HUES6 (cell line): ENCODE data around the gene NPRL2.

ENCODE experiments used
- H3K27ac ChIP-seq: 2 replicates; pipeline ENCODE4 v1.7.0; 2013; ENCODE audit warnings: low read depth, mild to moderate bottlenecking, low read length, inconsistent platforms
- H3K27me3 ChIP-seq: 2 replicates; pipeline ENCODE4 v1.6.1; 2013; ENCODE audit warnings: low read length; ENCODE audit not compliant: control insufficient read depth, insufficient read depth
- H3K36me3 ChIP-seq: 2 replicates; pipeline ENCODE4 v1.6.1; 2013; ENCODE audit warnings: low read length; ENCODE audit not compliant: control insufficient read depth, insufficient read depth
- H3K4me1 ChIP-seq: 2 replicates; pipeline ENCODE4 v1.6.1; 2013; ENCODE audit warnings: low read length; ENCODE audit not compliant: control insufficient read depth, insufficient read depth
- H3K4me3 ChIP-seq: 2 replicates; pipeline ENCODE4 v1.5.1; 2013; ENCODE audit warnings: low read depth, low read length
- H3K9ac ChIP-seq: one replicate; pipeline ENCODE4 v1.6.1; 2013; ENCODE audit warnings: mild to moderate bottlenecking, low read length
- H3K9me3 ChIP-seq: 2 replicates; pipeline ENCODE4 v1.6.1; 2013; ENCODE audit warnings: low read depth, low read length; ENCODE audit not compliant: control insufficient read depth, insufficient read depth

The NPRL2 gene

DNA sequence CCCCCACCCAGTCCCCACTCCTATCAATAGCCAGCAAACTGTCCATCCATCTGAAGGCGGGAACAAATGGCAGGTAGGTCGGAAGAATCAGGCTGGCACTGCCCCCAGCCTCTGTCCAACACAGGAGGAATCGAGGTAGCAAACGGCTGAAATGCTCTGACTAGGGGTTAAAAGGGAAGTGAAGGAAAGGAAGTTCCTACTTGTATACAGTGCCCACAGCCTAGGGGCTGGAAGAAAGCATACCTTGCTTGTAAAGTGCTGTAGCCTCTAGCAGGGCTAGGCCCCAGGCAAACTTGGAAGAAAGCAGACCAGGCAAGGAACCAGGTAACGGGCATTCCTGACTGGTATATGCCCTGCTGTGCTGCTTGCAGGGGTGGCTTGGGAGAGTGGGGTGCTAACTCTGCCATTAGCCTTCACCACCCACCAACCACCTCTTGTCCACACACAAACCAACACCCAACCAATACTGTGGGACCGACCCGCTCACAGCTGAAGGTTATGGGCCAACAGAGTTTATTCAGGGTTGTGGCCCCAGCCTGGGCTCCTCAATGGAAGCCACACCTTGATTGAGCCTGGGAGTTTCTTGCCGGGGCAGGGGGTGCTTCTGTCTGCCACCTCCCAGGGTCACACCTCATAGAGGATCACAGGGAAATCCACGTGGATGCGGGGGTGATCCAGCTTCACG lies 24.9 kb downstream of the NPRL2 start:
- H3K9ac ChIP-seq, result no peak overlapping the region
- peaks cover 26% of the 10 kb centered on the region for H3K36me3 ChIP-seq
- no peaks in the 10 kb centered on the region for H3K27me3 ChIP-seq
- peaks cover 20% of the 10 kb centered on the region for H3K4me1 ChIP-seq
- no peak overlapping the region for H3K4me3 ChIP-seq
- H3K9me3 ChIP-seq, result no peaks in the 10 kb centered on the region
- no peak overlapping the region for H3K27ac ChIP-seq

DNA sequence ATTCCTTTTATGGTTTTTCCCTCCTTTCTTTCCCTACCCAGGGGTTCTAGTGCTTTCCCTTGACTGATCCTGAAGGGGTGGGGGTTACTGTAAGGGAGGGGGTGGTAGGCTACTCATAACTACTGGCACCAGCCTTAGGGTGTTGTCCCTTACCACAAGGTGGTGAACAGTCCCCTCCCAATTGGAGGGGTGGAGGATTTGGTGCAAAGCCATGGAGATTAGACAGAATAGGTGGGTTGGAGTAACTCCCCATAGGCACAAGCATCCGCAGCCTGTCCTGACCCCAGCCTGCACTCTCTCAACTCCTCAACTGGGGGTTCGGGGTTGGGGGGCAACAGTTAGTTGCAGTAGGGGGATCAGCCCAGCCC lies 25.5 kb downstream of the NPRL2 start:
- no peak overlapping the region for H3K9ac ChIP-seq
- no peaks in the 10 kb centered on the region for H3K27me3 ChIP-seq
- H3K4me3 ChIP-seq, result no peak overlapping the region
- peaks cover 25% of the 10 kb centered on the region for H3K4me1 ChIP-seq
- H3K27ac ChIP-seq, result no peak overlapping the region
- no peaks in the 10 kb centered on the region for H3K9me3 ChIP-seq
- H3K36me3 ChIP-seq, result peaks cover 21% of the 10 kb centered on the region

DNA sequence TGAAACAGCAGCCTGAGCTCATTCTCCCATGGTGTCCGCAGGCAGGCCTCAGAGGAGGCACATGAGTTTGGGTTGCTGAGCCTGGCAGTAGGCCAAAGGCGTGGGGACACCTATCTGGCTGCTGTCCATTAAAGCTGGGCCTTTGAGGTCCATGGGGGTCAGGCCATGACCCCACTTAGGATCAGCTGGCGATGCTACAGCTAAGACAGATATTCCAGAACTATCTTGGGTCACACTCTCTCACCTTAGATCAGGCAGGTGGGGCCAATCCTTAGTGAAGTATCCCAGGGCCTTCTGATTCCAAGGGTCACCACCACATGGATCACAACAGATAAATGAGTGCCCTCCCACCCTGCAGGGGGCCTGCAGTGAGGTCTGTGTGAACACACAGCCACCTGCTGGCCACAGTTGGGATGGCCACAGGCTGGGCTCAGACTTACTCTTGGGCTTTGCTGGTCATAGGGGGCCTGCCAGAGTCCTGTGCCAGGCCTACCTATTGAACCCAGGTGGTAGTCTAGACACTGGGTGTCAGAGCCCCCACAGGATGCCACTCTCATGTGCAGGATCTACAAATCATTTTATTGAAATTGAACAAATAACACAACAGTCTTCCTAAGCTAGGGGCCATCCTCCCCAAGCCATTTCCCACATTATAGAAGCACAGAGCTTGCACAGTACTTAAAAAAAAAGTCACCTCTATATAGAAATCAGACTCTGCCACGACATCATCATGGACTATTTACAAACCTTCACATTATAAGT lies 26.0 kb downstream of the NPRL2 start:
- H3K4me3 ChIP-seq, result no peak overlapping the region
- peaks cover 21% of the 10 kb centered on the region for H3K36me3 ChIP-seq
- no peaks in the 10 kb centered on the region for H3K27me3 ChIP-seq
- peaks cover 31% of the 10 kb centered on the region for H3K4me1 ChIP-seq
- no peaks in the 10 kb centered on the region for H3K9me3 ChIP-seq
- H3K27ac ChIP-seq, result no peak overlapping the region
- H3K9ac ChIP-seq, result no peak overlapping the region

DNA sequence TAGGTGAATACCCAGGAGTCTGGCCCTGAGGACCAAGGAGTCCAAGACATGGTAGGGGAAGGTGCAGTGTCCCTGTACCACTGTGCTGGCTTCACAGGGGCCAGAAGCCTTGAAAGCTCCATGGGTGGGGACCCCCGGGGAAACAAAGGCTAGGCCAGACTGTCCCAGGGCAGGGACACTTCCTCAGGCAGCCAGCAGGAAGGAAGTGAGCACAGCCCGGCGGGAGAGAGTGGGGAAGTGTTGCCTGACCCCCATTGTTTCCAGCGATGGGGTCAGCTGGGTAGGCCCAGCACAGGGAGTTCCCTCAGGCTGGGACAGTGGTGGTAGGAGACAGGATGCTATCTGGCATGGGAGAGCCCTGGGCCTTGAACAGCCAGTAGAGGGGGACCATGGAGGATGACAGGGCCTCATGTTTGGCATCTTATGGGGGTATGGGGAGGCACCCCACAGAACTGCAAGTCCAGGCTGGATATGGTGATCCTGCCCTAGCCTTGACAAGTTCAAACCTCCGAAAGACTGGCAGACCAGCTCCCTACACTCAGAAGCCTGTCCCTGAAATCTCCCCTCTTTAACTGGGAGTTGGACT lies 26.9 kb downstream of the NPRL2 start:
- peaks cover 32% of the 10 kb centered on the region for H3K4me1 ChIP-seq
- no peaks in the 10 kb centered on the region for H3K27me3 ChIP-seq
- no peak overlapping the region for H3K9ac ChIP-seq

DNA sequence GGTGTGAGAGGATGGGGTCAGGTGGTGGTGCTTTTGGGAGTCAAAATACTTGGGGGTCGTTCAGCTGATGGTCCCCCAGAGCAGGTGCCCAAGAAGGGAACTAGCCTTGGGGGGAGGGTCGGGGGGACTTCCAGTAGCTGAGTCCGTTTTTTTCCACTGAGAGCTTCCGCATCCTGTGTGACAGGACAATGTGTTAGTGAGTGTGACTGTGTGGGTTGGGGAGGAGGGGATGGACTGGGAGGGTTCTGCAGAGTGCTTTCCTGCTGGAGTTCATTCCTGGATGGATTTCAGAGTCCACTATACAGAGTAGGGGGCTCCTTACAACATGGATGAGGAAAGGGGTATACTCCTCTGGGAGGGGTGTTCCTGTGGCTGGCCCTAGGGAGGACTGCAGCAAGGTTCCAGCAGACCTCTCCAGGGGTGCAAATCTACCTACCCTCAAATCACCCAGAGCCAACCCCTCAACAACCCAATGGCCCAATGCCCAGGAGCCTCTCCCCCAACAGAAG lies 27.4 kb downstream of the NPRL2 start:
- Histone ChIP-seq H3K9me3 (no peaks in the 10 kb centered on the region), H3K4me3 (peak overlapping the region; percentile 76), H3K27ac (no peak overlapping the region), H3K36me3 (peaks cover 32% of the 10 kb centered on the region), H3K4me1 (peaks cover 32% of the 10 kb centered on the region), H3K27me3 (no peaks in the 10 kb centered on the region), H3K9ac (peak overlapping the region; percentile 100)

More for the DNA sequence above, 26.9 kb downstream of the NPRL2 start:
- H3K9me3 ChIP-seq, result no peaks in the 10 kb centered on the region
- H3K4me3 ChIP-seq, result no peak overlapping the region
- peaks cover 26% of the 10 kb centered on the region for H3K36me3 ChIP-seq
- no peak overlapping the region for H3K27ac ChIP-seq

DNA sequence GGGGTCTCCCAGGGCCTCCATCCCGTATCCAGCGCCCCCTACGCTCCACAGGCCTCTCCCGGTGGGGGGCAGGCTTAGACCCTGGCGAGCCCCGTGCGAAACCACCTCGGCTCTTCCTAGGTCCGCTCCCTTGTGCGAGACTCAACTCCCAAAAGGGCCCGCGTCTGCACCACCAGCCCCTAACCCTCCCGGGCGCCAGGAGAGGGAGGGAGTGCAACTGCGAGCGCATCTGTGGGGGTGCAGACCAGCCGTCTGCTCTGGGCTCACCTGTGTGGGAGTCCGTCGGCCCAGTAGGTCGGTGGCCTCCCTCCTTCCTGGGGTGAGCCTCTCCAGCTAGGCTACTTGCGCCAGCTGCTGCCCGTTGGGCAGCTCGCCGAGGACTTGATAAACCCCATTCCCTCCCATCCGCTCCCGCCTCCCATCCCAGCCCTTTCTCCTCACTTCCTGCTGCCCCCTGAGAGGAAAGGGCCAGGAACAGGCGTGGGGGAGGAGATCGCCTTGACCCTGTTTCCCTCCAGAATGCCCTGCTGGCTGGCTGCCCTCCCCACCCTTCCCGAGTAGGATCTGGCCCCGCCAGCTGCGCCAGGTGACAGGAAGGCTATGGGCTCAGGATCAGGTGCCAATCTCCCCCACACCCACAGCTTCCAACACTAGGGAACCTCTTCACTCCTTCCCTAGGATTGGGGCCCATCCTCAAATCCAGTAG lies 28.0 kb downstream of the NPRL2 start, which contains the start of gene HYAL2:
Gene HYAL2, minus strand, starts transcription at position 360 of the 706 bp plus-strand sequence. CDS start 2,256 bp downstream, outside the sequence.
- H3K36me3 ChIP-seq, result peaks cover 36% of the 10 kb centered on the region
- H3K27me3 ChIP-seq, result no peaks in the 10 kb centered on the region
- H3K27ac ChIP-seq, result peak within 1 kb of the TSS; percentile 100
- peak within 1 kb of the TSS; percentile 100 for H3K9ac ChIP-seq
- peaks cover 32% of the 10 kb centered on the region for H3K4me1 ChIP-seq
- no peaks in the 10 kb centered on the region for H3K9me3 ChIP-seq
- H3K4me3 ChIP-seq, result peak within 1 kb of the TSS; percentile 76

DNA sequence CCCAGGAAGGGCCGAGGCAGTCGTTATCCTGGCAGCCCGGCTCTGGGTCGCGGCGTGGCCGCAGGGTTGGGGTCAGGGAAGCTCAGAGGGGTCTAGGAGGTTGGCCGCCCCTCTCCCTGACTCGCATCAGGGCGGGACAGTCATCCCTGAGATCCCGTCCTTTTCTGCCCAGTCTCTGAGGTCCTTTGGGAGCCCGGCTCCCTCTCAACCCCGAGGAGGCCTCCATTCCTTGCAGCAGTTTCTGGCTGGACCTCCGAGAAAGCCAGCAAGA lies 28.5 kb downstream of the NPRL2 start:
- H3K9ac ChIP-seq, result peak overlapping the region; percentile 100
- no peaks in the 10 kb centered on the region for H3K9me3 ChIP-seq
- H3K4me3 ChIP-seq, result peak overlapping the region; percentile 76
- peak overlapping the region; percentile 100 for H3K27ac ChIP-seq
- H3K27me3 ChIP-seq, result no peaks in the 10 kb centered on the region
- peaks cover 32% of the 10 kb centered on the region for H3K4me1 ChIP-seq
- H3K36me3 ChIP-seq, result peaks cover 41% of the 10 kb centered on the region

DNA sequence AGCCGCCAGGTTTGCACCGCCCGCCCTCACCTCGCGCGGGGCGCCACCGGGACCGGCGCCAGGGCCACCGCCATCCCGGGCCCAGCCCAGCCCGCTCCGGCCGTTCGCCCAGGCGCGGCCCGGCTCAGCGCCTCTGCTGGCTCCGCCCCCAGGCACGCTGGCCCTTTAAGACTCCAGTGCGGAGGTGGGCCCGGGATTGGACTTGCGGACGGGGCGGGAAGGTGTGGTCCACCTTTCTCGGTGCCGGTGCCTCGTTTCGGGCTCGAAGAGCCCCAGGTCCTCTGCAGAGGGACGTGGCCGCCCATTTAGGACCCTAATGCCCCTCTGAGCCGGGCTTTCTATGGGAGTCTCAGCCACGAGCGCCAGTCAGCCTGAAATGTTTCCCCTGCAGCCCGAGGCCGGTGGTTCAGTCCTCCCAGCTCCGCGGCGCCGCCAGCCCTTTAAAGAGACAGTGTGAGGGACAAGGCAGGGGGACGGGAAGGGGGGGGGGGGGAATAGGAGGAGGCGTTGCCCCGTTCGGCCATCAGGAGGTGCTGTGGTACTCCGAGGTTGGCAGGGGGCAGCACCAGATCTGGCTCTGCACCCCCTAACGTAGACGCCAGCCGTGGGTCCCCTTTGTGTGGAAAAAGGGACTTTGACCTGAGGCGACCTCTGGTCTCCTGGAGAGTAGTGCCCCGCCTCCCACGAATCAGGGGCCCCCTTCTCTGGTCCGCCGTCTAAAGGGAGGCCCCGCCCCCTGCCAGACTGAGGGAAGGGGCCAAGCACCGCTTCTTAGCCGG lies 29.1 kb downstream of the NPRL2 start:
- H3K27ac ChIP-seq, result peak overlapping the region; percentile 100
- H3K4me1 ChIP-seq, result peaks cover 37% of the 10 kb centered on the region
- H3K36me3 ChIP-seq, result peaks cover 45% of the 10 kb centered on the region
- H3K4me3 ChIP-seq, result peak overlapping the region; percentile 76
- H3K9me3 ChIP-seq, result no peaks in the 10 kb centered on the region
- H3K27me3 ChIP-seq, result no peaks in the 10 kb centered on the region
- H3K9ac ChIP-seq, result peak overlapping the region; percentile 100

DNA sequence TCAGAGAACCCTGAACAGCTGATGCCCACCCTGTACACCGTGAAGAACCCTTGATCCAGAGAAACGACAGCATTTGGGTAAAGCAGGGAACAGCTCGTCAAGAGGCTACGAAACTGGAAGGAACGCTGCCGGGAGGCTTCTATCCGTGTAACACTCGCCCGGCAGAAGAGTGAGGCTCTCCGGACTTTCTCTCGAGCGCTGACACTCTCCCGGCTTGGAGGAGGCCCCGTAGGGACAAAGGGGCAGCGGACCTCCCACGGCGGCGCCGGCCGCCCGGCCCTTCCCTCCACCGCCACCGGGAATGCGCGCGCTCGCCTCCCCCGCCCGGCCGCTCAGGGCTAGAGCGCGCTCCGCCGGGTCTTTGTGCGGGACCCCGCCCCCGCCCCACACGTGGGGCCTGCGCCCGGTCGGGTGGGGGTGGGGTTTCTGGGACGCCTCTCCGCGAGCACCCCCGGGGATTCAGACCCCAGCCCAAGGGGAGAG lies 29.7 kb downstream of the NPRL2 start:
- peaks cover 45% of the 10 kb centered on the region for H3K36me3 ChIP-seq
- H3K27ac ChIP-seq, result peak overlapping the region; percentile 100
- H3K9me3 ChIP-seq, result no peaks in the 10 kb centered on the region
- H3K27me3 ChIP-seq, result no peaks in the 10 kb centered on the region
- peak overlapping the region; percentile 76 for H3K4me3 ChIP-seq
- H3K9ac ChIP-seq, result peak overlapping the region; percentile 100
- H3K4me1 ChIP-seq, result peaks cover 38% of the 10 kb centered on the region

DNA sequence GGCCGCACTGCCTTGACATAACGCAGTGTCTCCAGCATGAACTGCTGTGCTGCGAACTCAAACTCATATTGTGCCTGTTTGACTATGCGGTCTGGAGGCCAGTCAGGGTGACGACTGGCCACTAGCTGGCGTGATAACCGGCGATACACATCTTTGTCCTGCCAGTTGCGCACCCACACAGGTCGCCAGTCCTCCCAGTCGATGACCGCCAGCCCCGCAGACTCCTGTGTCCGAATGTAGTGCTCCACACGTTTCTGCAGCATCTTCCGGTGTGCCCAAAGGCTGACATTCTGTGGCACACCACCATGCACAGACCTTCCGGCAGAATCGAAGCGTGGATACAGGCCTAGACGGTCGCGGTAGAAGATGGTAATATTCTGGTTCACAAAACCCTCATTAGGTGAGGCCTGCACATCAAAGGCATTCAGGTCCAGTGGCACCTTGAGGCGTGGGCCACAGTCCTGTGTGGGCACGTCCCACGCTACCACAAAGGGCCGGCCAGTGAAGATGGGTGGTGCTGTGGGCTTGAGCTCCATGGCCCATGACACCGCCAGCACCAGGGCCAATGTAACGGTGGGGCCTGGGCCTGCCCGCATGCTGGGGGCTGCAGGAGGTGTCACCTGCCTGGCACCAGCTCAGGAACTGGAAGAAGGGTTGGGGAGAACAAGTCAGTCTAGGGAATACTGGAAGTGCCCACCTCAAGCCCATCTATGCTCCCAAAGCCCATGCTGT lies 30.5 kb downstream of the NPRL2 start:
- Histone ChIP-seq H3K9ac (peak overlapping the region; percentile 100), H3K9me3 (no peaks in the 10 kb centered on the region), H3K27me3 (no peaks in the 10 kb centered on the region), H3K4me1 (peaks cover 38% of the 10 kb centered on the region), H3K4me3 (peak overlapping the region; percentile 76), H3K27ac (no peak overlapping the region), H3K36me3 (peaks cover 45% of the 10 kb centered on the region)
